H1 (cell line): ENCODE measurements around the gene PGP. TPM values are rescaled to one million over a fixed set of nuclear protein-coding genes. Genes with fewer than 3 reads are reported as not detected.

Experiments
- ASH2L ChIP-seq: fragments of 200-600, 300-600 bp; sonication (generic); IDR thresholded peaks from one replicate; pipeline ENCODE4 v1.7.1; 2017; ENCODE audit warnings: low read length
- CTBP2 ChIP-seq: IDR thresholded peaks from 2 replicates; pipeline ENCODE4 v1.7.0; 2011; ENCODE audit warnings: borderline replicate concordance, mild to moderate bottlenecking, moderate library complexity, mixed read lengths, low read length; ENCODE audit not compliant: insufficient read depth, insufficient read length
- NRF1 ChIP-seq: IDR thresholded peaks from 2 replicates; pipeline ENCODE4 v1.6.1; 2011; ENCODE audit warnings: mild to moderate bottlenecking, low read depth, low read length, improper control_type of control experiment
- RFX5 ChIP-seq: IDR thresholded peaks from 2 replicates; pipeline ENCODE4 v1.6.1; 2011; ENCODE audit warnings: low read depth, low read length, improper control_type of control experiment, borderline replicate concordance
- SP2 ChIP-seq: IDR thresholded peaks from 2 replicates; pipeline ENCODE4 v1.6.1; 2012; ENCODE audit warnings: mild to moderate bottlenecking, low read length, inconsistent platforms
- TAF1 ChIP-seq: IDR thresholded peaks from 2 replicates; pipeline ENCODE4 v1.6.1; 2011; ENCODE audit warnings: mild to moderate bottlenecking, low read depth, low read length
- TEAD4 ChIP-seq: IDR thresholded peaks from 2 replicates; pipeline ENCODE4 v1.6.1; 2012; ENCODE audit warnings: low read depth, low read length, inconsistent platforms, mixed read lengths
- YY1 ChIP-seq: IDR thresholded peaks from 2 replicates; pipeline ENCODE4 v1.6.1; 2011; ENCODE audit warnings: low read depth, mild to moderate bottlenecking, low read length
- polyA plus RNA-seq, 7 experiments: library from polyadenylated mRNA; depleted of rRNA in 3 of 7; stranded (reverse) in 5 of 7; unstranded in 2 of 7; fragments of >200 nt in 5 of 7; fragments of 200-250 nt in 2 of 7; gene quantifications; 1 replicate in 5 of 7; 2 replicates in 1 of 7; 4 replicates in 1 of 7; pipeline versions ENCODE4 v1.2.1 to v1.2.3, GENCODE V29; 2011 to 2013; ENCODE audit warnings: missing spikeins in 2 of 7, mixed read lengths in 2 of 7
- total RNA-seq: library from RNA; stranded (reverse); fragmentation: NEBNext Ultra II Directional; extraction: Animal tissue kit (Norgen Biotek cat#: 25700); gene quantifications from 2 replicates; pipeline ENCODE4 v1.2.1, GENCODE V29; 2021
- TF ChIP-seq, protein P1 (sequence below): fragments of 300-600 bp; sonication (generic); IDR thresholded peaks from 2 replicates; pipeline ENCODE4 v1.7.1; 2012; ENCODE audit warnings: low read length, moderate library complexity, mild to moderate bottlenecking, inconsistent platforms; ENCODE audit not compliant: insufficient replicate concordance
- TF ChIP-seq, protein P2 (sequence below): IDR thresholded peaks from 2 replicates; pipeline ENCODE4 v1.6.1; 2011; ENCODE audit warnings: low read depth, mild to moderate bottlenecking, low read length; ENCODE audit not compliant: insufficient read depth

Gene PGP
- total and polyA plus RNA-seq, 2 of the 8 experiments (the other 6 are each of a cell fraction or from before 2014, with no cell fraction given), result 30.9 to 55.9 TPM

DNA sequence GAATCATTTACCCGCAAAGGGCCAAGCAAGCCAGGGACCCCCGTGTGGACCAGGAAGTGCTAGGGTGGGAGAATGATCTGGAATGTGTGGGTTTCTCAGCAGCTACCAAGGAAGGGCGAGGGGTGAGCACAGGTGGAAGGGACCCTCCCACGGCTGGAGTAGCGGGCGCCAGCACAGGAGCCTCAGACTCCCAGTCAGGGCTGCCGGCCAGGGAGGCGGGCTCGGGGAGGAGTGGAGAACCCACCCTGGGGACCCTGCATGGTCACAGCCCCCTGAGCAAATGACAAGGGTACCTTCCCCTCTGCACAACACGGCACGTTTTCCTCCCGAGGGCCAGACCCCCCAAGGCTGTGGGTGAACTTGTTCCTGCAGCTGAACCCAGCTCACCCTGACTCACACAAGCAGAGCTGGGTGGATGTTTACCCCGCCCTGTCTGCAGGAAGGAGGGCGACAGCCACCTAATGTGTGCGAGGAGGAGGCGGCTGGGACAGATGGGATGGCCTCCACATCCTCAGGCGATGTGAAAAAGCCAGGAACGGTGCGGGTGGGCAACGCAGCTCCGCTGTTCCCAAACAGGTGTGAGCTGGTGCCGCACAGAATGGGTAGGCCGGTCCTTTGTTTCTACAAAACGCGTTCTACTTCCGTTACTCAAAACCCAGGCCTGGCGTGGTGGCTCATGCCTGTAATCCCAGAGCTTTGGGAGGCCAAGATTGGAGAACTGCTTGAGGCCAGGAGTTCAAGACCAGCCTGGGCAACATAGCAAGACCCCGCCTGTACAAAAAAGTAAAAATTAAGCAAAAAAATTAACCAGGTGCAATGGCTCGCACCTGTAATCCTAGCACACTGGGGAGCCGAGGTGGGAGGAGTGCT is 30.5 kb upstream of the PGP start (continued):
- TF ChIP-seq, protein P1, sequence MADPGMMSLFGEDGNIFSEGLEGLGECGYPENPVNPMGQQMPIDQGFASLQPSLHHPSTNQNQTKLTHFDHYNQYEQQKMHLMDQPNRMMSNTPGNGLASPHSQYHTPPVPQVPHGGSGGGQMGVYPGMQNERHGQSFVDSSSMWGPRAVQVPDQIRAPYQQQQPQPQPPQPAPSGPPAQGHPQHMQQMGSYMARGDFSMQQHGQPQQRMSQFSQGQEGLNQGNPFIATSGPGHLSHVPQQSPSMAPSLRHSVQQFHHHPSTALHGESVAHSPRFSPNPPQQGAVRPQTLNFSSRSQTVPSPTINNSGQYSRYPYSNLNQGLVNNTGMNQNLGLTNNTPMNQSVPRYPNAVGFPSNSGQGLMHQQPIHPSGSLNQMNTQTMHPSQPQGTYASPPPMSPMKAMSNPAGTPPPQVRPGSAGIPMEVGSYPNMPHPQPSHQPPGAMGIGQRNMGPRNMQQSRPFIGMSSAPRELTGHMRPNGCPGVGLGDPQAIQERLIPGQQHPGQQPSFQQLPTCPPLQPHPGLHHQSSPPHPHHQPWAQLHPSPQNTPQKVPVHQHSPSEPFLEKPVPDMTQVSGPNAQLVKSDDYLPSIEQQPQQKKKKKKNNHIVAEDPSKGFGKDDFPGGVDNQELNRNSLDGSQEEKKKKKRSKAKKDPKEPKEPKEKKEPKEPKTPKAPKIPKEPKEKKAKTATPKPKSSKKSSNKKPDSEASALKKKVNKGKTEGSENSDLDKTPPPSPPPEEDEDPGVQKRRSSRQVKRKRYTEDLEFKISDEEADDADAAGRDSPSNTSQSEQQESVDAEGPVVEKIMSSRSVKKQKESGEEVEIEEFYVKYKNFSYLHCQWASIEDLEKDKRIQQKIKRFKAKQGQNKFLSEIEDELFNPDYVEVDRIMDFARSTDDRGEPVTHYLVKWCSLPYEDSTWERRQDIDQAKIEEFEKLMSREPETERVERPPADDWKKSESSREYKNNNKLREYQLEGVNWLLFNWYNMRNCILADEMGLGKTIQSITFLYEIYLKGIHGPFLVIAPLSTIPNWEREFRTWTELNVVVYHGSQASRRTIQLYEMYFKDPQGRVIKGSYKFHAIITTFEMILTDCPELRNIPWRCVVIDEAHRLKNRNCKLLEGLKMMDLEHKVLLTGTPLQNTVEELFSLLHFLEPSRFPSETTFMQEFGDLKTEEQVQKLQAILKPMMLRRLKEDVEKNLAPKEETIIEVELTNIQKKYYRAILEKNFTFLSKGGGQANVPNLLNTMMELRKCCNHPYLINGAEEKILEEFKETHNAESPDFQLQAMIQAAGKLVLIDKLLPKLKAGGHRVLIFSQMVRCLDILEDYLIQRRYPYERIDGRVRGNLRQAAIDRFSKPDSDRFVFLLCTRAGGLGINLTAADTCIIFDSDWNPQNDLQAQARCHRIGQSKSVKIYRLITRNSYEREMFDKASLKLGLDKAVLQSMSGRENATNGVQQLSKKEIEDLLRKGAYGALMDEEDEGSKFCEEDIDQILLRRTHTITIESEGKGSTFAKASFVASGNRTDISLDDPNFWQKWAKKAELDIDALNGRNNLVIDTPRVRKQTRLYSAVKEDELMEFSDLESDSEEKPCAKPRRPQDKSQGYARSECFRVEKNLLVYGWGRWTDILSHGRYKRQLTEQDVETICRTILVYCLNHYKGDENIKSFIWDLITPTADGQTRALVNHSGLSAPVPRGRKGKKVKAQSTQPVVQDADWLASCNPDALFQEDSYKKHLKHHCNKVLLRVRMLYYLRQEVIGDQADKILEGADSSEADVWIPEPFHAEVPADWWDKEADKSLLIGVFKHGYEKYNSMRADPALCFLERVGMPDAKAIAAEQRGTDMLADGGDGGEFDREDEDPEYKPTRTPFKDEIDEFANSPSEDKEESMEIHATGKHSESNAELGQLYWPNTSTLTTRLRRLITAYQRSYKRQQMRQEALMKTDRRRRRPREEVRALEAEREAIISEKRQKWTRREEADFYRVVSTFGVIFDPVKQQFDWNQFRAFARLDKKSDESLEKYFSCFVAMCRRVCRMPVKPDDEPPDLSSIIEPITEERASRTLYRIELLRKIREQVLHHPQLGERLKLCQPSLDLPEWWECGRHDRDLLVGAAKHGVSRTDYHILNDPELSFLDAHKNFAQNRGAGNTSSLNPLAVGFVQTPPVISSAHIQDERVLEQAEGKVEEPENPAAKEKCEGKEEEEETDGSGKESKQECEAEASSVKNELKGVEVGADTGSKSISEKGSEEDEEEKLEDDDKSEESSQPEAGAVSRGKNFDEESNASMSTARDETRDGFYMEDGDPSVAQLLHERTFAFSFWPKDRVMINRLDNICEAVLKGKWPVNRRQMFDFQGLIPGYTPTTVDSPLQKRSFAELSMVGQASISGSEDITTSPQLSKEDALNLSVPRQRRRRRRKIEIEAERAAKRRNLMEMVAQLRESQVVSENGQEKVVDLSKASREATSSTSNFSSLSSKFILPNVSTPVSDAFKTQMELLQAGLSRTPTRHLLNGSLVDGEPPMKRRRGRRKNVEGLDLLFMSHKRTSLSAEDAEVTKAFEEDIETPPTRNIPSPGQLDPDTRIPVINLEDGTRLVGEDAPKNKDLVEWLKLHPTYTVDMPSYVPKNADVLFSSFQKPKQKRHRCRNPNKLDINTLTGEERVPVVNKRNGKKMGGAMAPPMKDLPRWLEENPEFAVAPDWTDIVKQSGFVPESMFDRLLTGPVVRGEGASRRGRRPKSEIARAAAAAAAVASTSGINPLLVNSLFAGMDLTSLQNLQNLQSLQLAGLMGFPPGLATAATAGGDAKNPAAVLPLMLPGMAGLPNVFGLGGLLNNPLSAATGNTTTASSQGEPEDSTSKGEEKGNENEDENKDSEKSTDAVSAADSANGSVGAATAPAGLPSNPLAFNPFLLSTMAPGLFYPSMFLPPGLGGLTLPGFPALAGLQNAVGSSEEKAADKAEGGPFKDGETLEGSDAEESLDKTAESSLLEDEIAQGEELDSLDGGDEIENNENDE, result no peak
- no peak for TF ChIP-seq ASH2L
- TF ChIP-seq, protein P2, sequence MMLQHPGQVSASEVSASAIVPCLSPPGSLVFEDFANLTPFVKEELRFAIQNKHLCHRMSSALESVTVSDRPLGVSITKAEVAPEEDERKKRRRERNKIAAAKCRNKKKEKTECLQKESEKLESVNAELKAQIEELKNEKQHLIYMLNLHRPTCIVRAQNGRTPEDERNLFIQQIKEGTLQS, result no peak
- TF ChIP-seq NRF1, result no peak
- TF ChIP-seq YY1, result no peak
- no peak for TF ChIP-seq CTBP2
- TF ChIP-seq TAF1, result no peak
- no peak for TF ChIP-seq TEAD4
- no peak for TF ChIP-seq SP2
- TF ChIP-seq RFX5, result no peak
